ENCODE data around the gene PTCD2. TPM values are rescaled to one million over a fixed set of nuclear protein-coding genes. Genes with fewer than 3 reads are reported as not detected.
"Not testable (repeated sequence)": the region's sequence is repeated elsewhere in the genome, so short reads cannot be mapped to it uniquely, and the experiment has no call there.

The PTCD2 gene
- total RNA-seq, 2 experiments from 2014 or later: 8.9 to 9.8 TPM

DNA sequence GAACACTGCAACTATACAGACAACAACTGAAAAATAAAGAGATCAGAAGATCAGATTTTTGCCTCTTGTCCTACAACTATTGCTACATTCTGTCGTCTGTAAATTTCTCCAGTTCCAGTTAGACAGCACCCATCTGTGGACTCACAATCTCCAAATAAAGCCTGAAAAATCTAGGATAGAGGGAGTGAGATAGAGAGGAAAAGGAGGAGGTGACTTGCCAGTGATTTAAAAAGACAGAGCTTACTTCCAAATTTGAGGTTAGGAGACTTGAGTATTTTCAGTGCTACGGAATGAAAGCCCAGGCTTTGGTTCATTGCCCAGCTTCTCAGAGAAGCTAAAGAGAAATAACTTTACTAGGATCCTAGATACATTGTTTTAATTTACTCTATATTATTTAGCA, 63.6 kb downstream of the PTCD2 start:
- H3K4me3 Mint-ChIP-seq: no peak overlapping the region
- peaks cover 2% of the 10 kb centered on the region for H3K27me3 Mint-ChIP-seq
- H3K36me3 Mint-ChIP-seq: no peaks in the 10 kb centered on the region
- H3K9me3 Mint-ChIP-seq: no peaks in the 10 kb centered on the region
- no peaks in the 10 kb centered on the region for H3K4me1 Mint-ChIP-seq
- POLR2A ChIA-PET: no interaction called here
- no peak for ATAC-seq (ENCODE audit: low read depth)
- no peak overlapping the region for H3K27ac Mint-ChIP-seq
- DNase-seq: no peak

DNA sequence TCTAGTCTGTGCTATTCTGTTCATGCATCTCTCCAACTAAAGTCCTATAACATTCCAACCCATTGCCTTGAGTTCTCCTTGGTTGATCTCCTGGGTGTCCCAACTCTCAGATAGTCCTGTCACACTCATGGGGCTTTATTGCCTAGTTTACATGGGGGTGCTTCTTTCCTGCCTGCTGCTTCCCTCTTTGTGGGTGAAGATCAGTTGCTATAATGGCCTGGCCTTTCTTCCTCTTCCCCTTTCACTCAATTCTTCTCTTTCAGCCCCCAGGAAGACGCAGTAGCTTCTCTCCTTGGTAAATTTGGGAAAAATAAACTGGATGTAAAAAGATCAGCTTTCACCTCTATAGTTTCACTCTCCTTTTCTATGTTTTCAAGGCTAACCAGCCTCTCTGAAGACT, 66.5 kb downstream of the PTCD2 start:
- no peak for DNase-seq
- Mint-ChIP-seq H3K27me3 (peaks cover 2% of the 10 kb centered on the region), H3K36me3 (no peaks in the 10 kb centered on the region), H3K4me1 (no peaks in the 10 kb centered on the region), H3K27ac (no peak overlapping the region), H3K4me3 (no peak overlapping the region), H3K9me3 (no peaks in the 10 kb centered on the region)
- ATAC-seq (ENCODE audit: low read depth): no peak
- POLR2A ChIA-PET: no interaction called here

- POLR2A ChIA-PET: no interaction called here
- H3K4me1 Mint-ChIP-seq: no peaks in the 10 kb centered on the region
- H3K27me3 Mint-ChIP-seq: peaks cover 2% of the 10 kb centered on the region
- no peaks in the 10 kb centered on the region for H3K36me3 Mint-ChIP-seq
- H3K27ac Mint-ChIP-seq: no peak overlapping the region
- H3K4me3 Mint-ChIP-seq: no peak overlapping the region
- no peaks in the 10 kb centered on the region for H3K9me3 Mint-ChIP-seq
- DNase-seq (no peak), ATAC-seq (ENCODE audit: low read depth) (no peak)
Observed at GRCh38 chr5:72387985-72388384, 67.8 kb downstream of the PTCD2 start.

- POLR2A ChIA-PET: no interaction called here
- Mint-ChIP-seq H3K4me1 (no peaks in the 10 kb centered on the region), H3K4me3 (no peak overlapping the region), H3K9me3 (no peaks in the 10 kb centered on the region), H3K27ac (no peak overlapping the region), H3K36me3 (no peaks in the 10 kb centered on the region), H3K27me3 (peaks cover 5% of the 10 kb centered on the region)
- ATAC-seq (ENCODE audit: low read depth): no peak
- DNase-seq: no peak
Observed at GRCh38 chr5:72388646-72389045, 68.5 kb downstream of the PTCD2 start.

DNA sequence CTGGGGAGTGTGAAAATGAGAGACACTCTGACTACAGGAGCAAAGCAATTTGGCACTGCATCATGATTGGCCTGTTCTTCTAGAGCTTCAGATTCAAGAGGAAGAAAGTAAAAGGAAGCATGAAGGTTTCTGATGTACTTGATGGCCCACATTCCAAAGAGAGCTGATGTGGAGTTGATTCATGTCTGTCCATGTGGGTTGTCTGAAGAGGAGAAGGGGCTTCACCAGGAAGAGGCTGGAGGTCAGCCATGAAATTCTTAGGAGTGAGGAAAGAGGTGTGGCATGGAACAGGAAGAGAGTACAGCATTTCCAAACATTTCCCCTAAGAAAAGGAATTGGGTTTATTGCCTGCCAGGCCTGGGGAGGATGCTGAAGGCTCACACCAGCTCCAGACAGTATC, 70.7 kb downstream of the PTCD2 start:
- POLR2A ChIA-PET: no interaction called here
- H3K27me3 Mint-ChIP-seq: peaks cover 9% of the 10 kb centered on the region
- H3K36me3 Mint-ChIP-seq: no peaks in the 10 kb centered on the region
- no peak overlapping the region for H3K4me3 Mint-ChIP-seq
- ATAC-seq (ENCODE audit: low read depth): no peak
- H3K27ac Mint-ChIP-seq: no peak overlapping the region
- H3K9me3 Mint-ChIP-seq: no peaks in the 10 kb centered on the region
- H3K4me1 Mint-ChIP-seq: no peaks in the 10 kb centered on the region
- DNase-seq: no peak

DNA sequence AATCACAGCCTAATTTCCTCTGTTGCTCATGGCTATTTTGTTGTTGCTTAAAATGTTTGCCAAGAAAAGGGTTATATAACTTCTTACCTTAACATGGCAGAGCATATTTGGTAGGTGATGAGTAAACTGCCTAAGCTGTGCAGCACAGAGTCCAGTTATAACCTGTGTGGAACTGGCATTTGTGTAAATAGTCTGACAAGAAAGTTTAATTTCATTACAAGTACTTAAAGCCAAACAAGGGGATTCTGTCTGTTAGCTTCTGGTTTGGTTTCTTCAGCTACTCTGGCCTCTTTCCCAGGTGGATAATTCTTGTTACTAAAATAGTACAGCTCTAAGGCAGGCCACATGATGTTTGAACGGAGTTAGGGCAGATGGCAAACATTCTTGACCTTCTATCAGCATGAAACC, 72.2 kb downstream of the PTCD2 start:
- no peak overlapping the region for H3K27ac Mint-ChIP-seq
- no peak for ATAC-seq (ENCODE audit: low read depth)
- no peak overlapping the region for H3K4me3 Mint-ChIP-seq
- POLR2A ChIA-PET: no interaction called here
- no peaks in the 10 kb centered on the region for H3K36me3 Mint-ChIP-seq
- no peak for DNase-seq
- H3K27me3 Mint-ChIP-seq: peaks cover 11% of the 10 kb centered on the region
- H3K4me1 Mint-ChIP-seq: no peaks in the 10 kb centered on the region
- H3K9me3 Mint-ChIP-seq: no peaks in the 10 kb centered on the region

DNA sequence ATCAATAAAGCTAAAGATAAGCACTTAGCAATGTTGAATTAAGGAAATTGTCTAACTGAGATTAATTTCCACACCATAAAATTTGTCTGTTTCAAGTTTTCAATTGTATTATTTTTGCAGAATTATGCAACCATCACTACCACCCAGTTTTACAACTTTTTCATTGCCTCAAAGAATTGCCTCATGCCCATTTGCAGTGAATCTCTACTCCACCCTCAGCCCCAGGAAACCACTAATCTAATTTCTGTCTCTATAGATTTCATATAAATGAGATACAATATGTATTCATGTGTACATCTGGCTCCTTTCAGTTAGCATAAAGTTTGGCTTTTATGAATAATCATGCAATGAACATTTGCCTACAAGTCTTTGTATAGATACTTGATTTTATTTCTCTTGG, 72.9 kb downstream of the PTCD2 start:
- DNase-seq (no peak), ATAC-seq (ENCODE audit: low read depth) (no peak)
- H3K9me3 Mint-ChIP-seq: no peaks in the 10 kb centered on the region
- no peak overlapping the region for H3K27ac Mint-ChIP-seq
- no peaks in the 10 kb centered on the region for H3K36me3 Mint-ChIP-seq
- H3K27me3 Mint-ChIP-seq: peaks cover 11% of the 10 kb centered on the region
- no peaks in the 10 kb centered on the region for H3K4me1 Mint-ChIP-seq
- H3K4me3 Mint-ChIP-seq: no peak overlapping the region
- POLR2A ChIA-PET: no interaction called here

- no peak for ATAC-seq (ENCODE audit: low read depth)
- POLR2A ChIA-PET: no interaction called here
- Mint-ChIP-seq H3K36me3 (no peaks in the 10 kb centered on the region), H3K27me3 (peaks cover 17% of the 10 kb centered on the region), H3K9me3 (no peaks in the 10 kb centered on the region), H3K4me3 (no peak overlapping the region), H3K4me1 (no peaks in the 10 kb centered on the region), H3K27ac (no peak overlapping the region)
- DNase-seq: no peak
Observed at GRCh38 chr5:72394688-72395087, 74.5 kb downstream of the PTCD2 start.

DNA sequence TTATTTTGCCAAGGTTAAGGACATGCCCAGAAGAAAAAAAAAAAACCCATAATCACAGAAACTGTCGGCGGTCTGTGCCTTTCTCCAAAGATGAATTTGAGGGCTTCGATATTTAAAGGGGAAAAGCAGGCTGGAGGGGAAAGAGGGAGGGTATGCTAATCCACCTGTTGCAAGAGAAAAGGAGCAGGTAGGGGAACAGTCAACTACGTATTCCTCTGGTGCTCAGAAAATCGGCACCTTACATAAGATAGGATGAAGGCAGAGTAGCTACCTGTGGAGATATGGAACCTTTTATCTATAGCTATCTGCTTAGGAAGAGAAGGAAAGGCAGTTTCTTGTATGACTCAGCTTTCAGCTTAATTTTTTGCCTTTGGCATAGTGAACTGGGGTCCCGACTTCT, 77.7 kb downstream of the PTCD2 start:
- no peaks in the 10 kb centered on the region for H3K36me3 Mint-ChIP-seq

DNA sequence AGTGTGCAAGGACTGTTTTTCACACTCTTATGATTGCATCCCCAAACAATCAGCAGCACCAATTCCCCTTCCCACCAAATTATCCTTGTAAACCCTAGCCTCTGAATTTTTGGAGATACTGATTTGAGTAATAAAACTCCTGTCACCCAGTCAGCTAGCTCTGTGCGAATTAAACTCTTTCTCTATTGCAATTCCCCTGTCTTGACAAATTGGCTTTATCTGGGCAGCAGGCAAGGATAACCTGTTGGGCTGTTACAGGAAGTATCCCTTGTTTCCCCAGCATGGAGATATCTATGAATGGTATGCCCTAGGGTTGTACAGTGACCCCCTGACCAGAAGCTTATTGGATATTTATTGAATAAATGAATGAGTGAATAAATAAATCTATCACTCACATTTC, 80.8 kb downstream of the PTCD2 start:
- POLR2A ChIA-PET: no interaction called here
- Mint-ChIP-seq H3K27ac (no peak overlapping the region), H3K36me3 (no peaks in the 10 kb centered on the region), H3K27me3 (peaks cover 15% of the 10 kb centered on the region), H3K4me3 (no peak overlapping the region), H3K4me1 (no peaks in the 10 kb centered on the region), H3K9me3 (peaks cover 12% of the 10 kb centered on the region)
- DNase-seq (no peak), ATAC-seq (ENCODE audit: low read depth) (no peak)

More for the DNA sequence above, 77.7 kb downstream of the PTCD2 start:
- ATAC-seq (ENCODE audit: low read depth) (no peak), DNase-seq (no peak)
- H3K27me3 Mint-ChIP-seq: peaks cover 22% of the 10 kb centered on the region
- no peak overlapping the region for H3K4me3 Mint-ChIP-seq
- POLR2A ChIA-PET: no interaction called here
- no peaks in the 10 kb centered on the region for H3K4me1 Mint-ChIP-seq
- no peak overlapping the region for H3K27ac Mint-ChIP-seq
- peaks cover 10% of the 10 kb centered on the region for H3K9me3 Mint-ChIP-seq

DNA sequence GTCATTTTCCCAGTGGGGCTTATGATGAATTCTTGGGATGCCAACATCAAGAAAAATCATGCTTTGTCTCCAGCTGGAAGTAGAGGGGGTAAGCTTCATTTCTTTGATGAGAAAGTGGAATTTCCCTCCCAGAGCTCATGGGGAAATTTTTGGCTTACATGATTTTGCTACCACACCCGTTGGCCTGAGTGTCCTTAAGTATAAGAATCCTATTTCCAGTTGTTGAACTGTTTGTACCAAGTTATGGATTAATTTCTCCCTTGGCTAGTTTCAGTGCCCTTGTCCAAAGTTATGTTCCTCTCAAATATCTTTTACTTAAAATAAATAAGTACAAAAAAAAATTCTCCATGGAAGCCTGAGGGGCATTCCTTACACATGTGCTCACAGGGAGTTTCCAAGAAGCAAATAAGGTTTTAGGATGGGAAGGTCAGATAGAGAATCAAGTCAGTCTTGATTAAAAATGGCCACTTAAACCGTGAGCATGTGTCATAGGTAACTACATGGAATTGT, 82.3 kb downstream of the PTCD2 start:
- H3K9me3 Mint-ChIP-seq: peaks cover 12% of the 10 kb centered on the region
- POLR2A ChIA-PET: no interaction called here

GRCh38 chr5:72402959-72403628, 82.9 kb downstream of the PTCD2 start:
- DNase-seq: no peak
- POLR2A ChIA-PET: no interaction called here
- Mint-ChIP-seq H3K4me1 (no peaks in the 10 kb centered on the region), H3K9me3 (peaks cover 12% of the 10 kb centered on the region), H3K4me3 (no peak overlapping the region), H3K36me3 (no peaks in the 10 kb centered on the region), H3K27me3 (peaks cover 14% of the 10 kb centered on the region), H3K27ac (no peak overlapping the region)
- ATAC-seq (ENCODE audit: low read depth): no peak

More for the DNA sequence above, 82.3 kb downstream of the PTCD2 start:
- Mint-ChIP-seq H3K27me3 (peaks cover 13% of the 10 kb centered on the region), H3K4me1 (no peaks in the 10 kb centered on the region), H3K27ac (no peak overlapping the region), H3K4me3 (no peak overlapping the region), H3K36me3 (no peaks in the 10 kb centered on the region)
- ATAC-seq (ENCODE audit: low read depth) (no peak), DNase-seq (no peak)

DNA sequence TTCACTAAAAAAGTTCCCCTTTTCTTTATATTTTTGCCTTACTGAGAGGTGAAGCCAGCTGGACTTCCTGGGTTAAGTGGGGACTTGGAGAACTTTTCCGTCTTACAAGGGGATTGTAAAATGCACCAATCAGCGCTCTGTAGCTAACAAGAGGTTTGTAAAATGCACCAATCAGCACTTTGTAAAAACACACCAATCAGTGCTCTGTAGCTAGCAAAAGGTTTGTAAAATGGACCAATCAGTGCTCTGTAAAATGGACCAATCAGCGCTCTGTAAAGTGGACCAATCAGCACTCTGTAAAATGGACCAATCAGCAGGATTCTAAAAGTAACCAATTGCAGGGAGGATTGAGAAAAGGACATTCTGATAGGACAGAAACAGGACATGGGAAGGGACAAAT, 84.6 kb downstream of the PTCD2 start:
- H3K27ac Mint-ChIP-seq; DNase-seq; POLR2A ChIA-PET; H3K4me1 Mint-ChIP-seq; H3K36me3 Mint-ChIP-seq; H3K27me3 Mint-ChIP-seq; ATAC-seq (ENCODE audit: low read depth); H3K4me3 Mint-ChIP-seq: not testable (repeated sequence)
- H3K9me3 Mint-ChIP-seq: peaks cover 12% of the 10 kb centered on the region

DNA sequence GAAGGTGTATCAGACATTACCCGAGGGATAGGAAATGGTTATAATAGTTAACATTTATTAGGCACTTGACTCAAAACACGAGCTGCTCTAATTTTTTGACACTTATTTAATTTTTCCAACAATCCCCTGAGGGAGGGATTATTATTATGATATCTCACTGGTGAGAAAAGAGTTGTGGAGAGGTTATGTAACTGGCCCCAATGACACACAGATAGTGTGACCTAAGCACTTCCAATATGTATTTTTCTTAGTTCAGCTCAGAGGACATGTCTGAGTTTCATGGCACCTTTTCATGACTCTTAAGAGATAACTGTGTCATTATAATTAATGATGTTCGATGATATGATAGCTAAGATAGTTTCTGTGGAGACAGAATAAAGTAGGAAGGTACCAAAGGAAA, 86.9 kb downstream of the PTCD2 start:
- peaks cover 4% of the 10 kb centered on the region for H3K9me3 Mint-ChIP-seq

DNA sequence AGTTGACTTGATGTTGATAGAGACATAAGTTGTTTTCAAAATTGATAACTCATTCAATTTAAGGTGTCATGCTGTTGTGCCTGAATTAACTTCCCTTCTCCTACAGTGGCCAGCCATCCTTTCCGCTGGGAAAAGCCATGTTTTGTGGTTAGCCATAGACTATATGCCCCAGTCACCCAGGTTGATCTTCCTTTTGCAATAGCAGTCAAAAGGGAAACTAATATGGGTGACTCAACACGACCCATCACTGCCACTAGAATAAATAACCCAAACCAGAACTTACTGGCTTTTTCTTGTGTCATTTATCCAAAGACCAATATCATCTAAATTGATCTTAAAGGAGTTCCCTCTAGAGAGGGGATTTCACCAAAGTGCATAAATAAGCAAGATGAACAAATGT, 87.4 kb downstream of the PTCD2 start:
- Mint-ChIP-seq H3K27ac (no peak overlapping the region), H3K27me3 (peaks cover 2% of the 10 kb centered on the region), H3K9me3 (peaks cover 2% of the 10 kb centered on the region), H3K36me3 (no peaks in the 10 kb centered on the region), H3K4me1 (no peaks in the 10 kb centered on the region), H3K4me3 (no peak overlapping the region)
- POLR2A ChIA-PET: no interaction called here
- ATAC-seq (ENCODE audit: low read depth) (no peak), DNase-seq (no peak)

More for the DNA sequence above, 86.9 kb downstream of the PTCD2 start:
- H3K4me3 Mint-ChIP-seq: no peak overlapping the region
- no peak for DNase-seq
- no peak overlapping the region for H3K27ac Mint-ChIP-seq
- no peaks in the 10 kb centered on the region for H3K36me3 Mint-ChIP-seq
- H3K27me3 Mint-ChIP-seq: peaks cover 2% of the 10 kb centered on the region
- ATAC-seq (ENCODE audit: low read depth): no peak
- POLR2A ChIA-PET: no interaction called here
- H3K4me1 Mint-ChIP-seq: no peaks in the 10 kb centered on the region

All from activated naive CD8-positive, alpha-beta T cell treated with anti-CD3 and anti-CD28 coated beads, Interleukin-2, amount 10 ng/mL, durations not matched to agents 7 days and 5 days (primary cell).